HepG2 (cell line): ENCODE data around the gene FGD6. TPM values are rescaled to one million over a fixed set of nuclear protein-coding genes. Genes with fewer than 3 reads are reported as not detected.
A peak's percentile ranks its signal among the peaks of the same experiment; 100 is the strongest.

ENCODE experiments used
- CBFB ChIP-seq: sonication (generic); formaldehyde crosslinking; IDR thresholded peaks from 2 replicates; pipeline ENCODE4 v1.4.0; 2020; ENCODE audit warnings: missing genetic modification reagents
- CENPX ChIP-seq: sonication (generic); formaldehyde crosslinking; IDR thresholded peaks from 2 replicates; pipeline ENCODE4 v1.9.0; 2021; ENCODE audit warnings: mild to moderate bottlenecking, missing genetic modification reagents, moderate library complexity
- CERS6 ChIP-seq: sonication (generic); formaldehyde crosslinking; IDR thresholded peaks from 2 replicates; pipeline ENCODE4 v1.5.0; 2020; ENCODE audit warnings: missing genetic modification reagents
- ERF ChIP-seq: IDR thresholded peaks from 2 replicates; pipeline ENCODE4 v1.6.1; 2018; ENCODE audit warnings: missing biosample characterization, missing genetic modification reagents
- FUBP1 ChIP-seq: sonication (generic); formaldehyde crosslinking; IDR thresholded peaks from 2 replicates; pipeline ENCODE4 v1.5.1; 2020; ENCODE audit warnings: missing genetic modification reagents, mild to moderate bottlenecking, borderline replicate concordance
- HNRNPUL1 ChIP-seq: fragments of 200-400 bp; formaldehyde crosslinking; IDR thresholded peaks from 2 replicates; pipeline ENCODE4 v1.6.1; 2017; ENCODE audit warnings: low read depth, mild to moderate bottlenecking, low read length, moderate library complexity
- KDM3A ChIP-seq: IDR thresholded peaks from 2 replicates; pipeline ENCODE4 v1.6.1; 2018; ENCODE audit warnings: low read depth, missing compliant biosample characterization
- LRRFIP1 ChIP-seq: sonication (generic); formaldehyde crosslinking; conservative IDR thresholded peaks from 2 replicates; pipeline ENCODE4 v1.4.0; 2020; ENCODE audit warnings: missing genetic modification reagents
- SNAPC2 ChIP-seq: sonication (generic); formaldehyde crosslinking; IDR thresholded peaks from 2 replicates; pipeline ENCODE4 v1.8.1; 2022; ENCODE audit warnings: mild to moderate bottlenecking, missing genetic modification reagents
- THAP11 ChIP-seq: IDR thresholded peaks from 2 replicates; pipeline ENCODE4 v1.6.1; 2016; ENCODE audit warnings: missing biosample characterization, missing genetic modification reagents
- UBTF ChIP-seq: sonication (generic); formaldehyde crosslinking; IDR thresholded peaks from 2 replicates; pipeline ENCODE4 v1.4.0; 2020; ENCODE audit warnings: mild to moderate bottlenecking, missing genetic modification reagents
- ZBTB10 ChIP-seq: sonication (generic); formaldehyde crosslinking; IDR thresholded peaks from 2 replicates; pipeline ENCODE4 v1.4.0; 2020; ENCODE audit warnings: missing genetic modification reagents, borderline replicate concordance
- ZFP36L1 ChIP-seq: sonication (generic); formaldehyde crosslinking; IDR thresholded peaks from 2 replicates; pipeline ENCODE4 v1.8.0; 2022; ENCODE audit warnings: mild to moderate bottlenecking, missing genetic modification reagents, moderate library complexity
- ZNF512 ChIP-seq: sonication (generic); formaldehyde crosslinking; IDR thresholded peaks from 2 replicates; pipeline ENCODE4 v1.4.0; 2020; ENCODE audit warnings: mild to moderate bottlenecking, missing genetic modification reagents
- ZNF605 ChIP-seq: sonication (generic); formaldehyde crosslinking; IDR thresholded peaks from 2 replicates; pipeline ENCODE4 v1.8.0; 2022; ENCODE audit warnings: mild to moderate bottlenecking, missing genetic modification reagents
- ZSCAN30 ChIP-seq: sonication (generic); formaldehyde crosslinking; IDR thresholded peaks from 2 replicates; pipeline ENCODE4 v1.5.0; 2020; ENCODE audit warnings: mild to moderate bottlenecking, missing genetic modification reagents
- polyA plus RNA-seq, 8 experiments: library from polyadenylated mRNA; depleted of rRNA in 3 of 8; stranded (reverse) in 7 of 8; unstranded in 1 of 8; fragments of >200 nt; fragmentation: Illumina TruSeq in 4 of 8; extraction: Trizol in 4 of 8; gene quantifications; 2 replicates each; pipeline versions ENCODE4 v1.2.1 to v1.2.3, GENCODE V29; 2011 to 2016; ENCODE audit warnings: low read depth in 4 of 8, missing spikeins in 1 of 8, mixed read lengths in 1 of 8; ENCODE audit not compliant: insufficient read depth in 1 of 8
- total RNA-seq, 5 experiments: library from RNA; depleted of rRNA; stranded (reverse); fragments of >200 nt; fragmentation: Illumina TruSeq; extraction: Trizol; gene quantifications; 2 replicates each; pipeline ENCODE4 v1.2.3, GENCODE V29; 2016; ENCODE audit warnings: low read depth in 1 of 5

Gene FGD6
- total and polyA plus RNA-seq, 2 of the 13 experiments (the other 11 are each of a cell fraction or from before 2014, with no cell fraction given), result 2.2 to 4.3 TPM

GRCh38 chr12:95216711-95217376 is 423 bp downstream of the FGD6 start (continued):
- TF ChIP-seq CERS6 (CRISPR knock-in tag) (no peak), ZNF512 (CRISPR knock-in tag) (no peak), FUBP1 (CRISPR knock-in tag) (no peak), CBFB (CRISPR knock-in tag) (no peak), ZFP36L1 (CRISPR knock-in tag) (no peak; the same call in 1 of the 2 replicates), ZSCAN30 (CRISPR knock-in tag) (0 out of 2 replicates have a peak, but pooled peaks have one; percentile 68), HNRNPUL1 (no peak), ERF (CRISPR knock-in tag) (no peak), UBTF (CRISPR knock-in tag) (no peak), ZNF605 (CRISPR knock-in tag) (no peak), ZBTB10 (CRISPR knock-in tag) (no peak; the same call in 1 of the 2 replicates), LRRFIP1 (no peak), KDM3A (CRISPR knock-in tag) (0 out of 2 replicates have a peak, but pooled peaks have one; percentile 14), SNAPC2 (CRISPR knock-in tag) (no peak), THAP11 (CRISPR knock-in tag) (no peak), CENPX (CRISPR knock-in tag) (no peak)
